Neural progenitor cell (in vitro differentiated cells): ENCODE data around the gene KLF18. TPM values are rescaled to one million over a fixed set of nuclear protein-coding genes. Genes with fewer than 3 reads are reported as not detected.

Source experiments
- DNase-seq: peaks from one replicate; pipeline ENCODE4 v3.0.0-alpha.2; 2016; ENCODE audit warnings: low spot score
- H2AFZ ChIP-seq: fragments of 200-600 bp; sonication (generic); replicated peaks from 2 replicates; pipeline ENCODE4 v1.6.1; 2016; ENCODE audit warnings: antibody characterized with exemption
- H3F3A ChIP-seq: fragments of 200-600 bp; sonication (generic); 2 replicates; pipeline ENCODE4 v1.6.1; 2016; ENCODE audit warnings: antibody characterized with exemption, low read depth
- H3K27ac ChIP-seq: fragments of 200-600 bp; sonication (generic); 2 replicates; pipeline ENCODE4 v1.5.1; 2016; ENCODE audit warnings: mild to moderate bottlenecking
- H3K27me3 ChIP-seq: fragments of 200-600 bp; sonication (generic); 2 replicates; pipeline ENCODE4 v1.6.1; 2016; ENCODE audit warnings: mild to moderate bottlenecking, moderate library complexity
- H3K36me3 ChIP-seq: fragments of 200-600 bp; sonication (generic); 2 replicates; pipeline ENCODE4 v1.5.1; 2016
- H3K4me1 ChIP-seq: fragments of 200-600 bp; sonication (generic); 2 replicates; pipeline ENCODE4 v1.6.1; 2016; ENCODE audit warnings: mixed run types
- H3K4me2 ChIP-seq: fragments of 200-600 bp; sonication (generic); 2 replicates; pipeline ENCODE4 v1.6.1; 2016
- H3K4me3 ChIP-seq: fragments of 200-600 bp; sonication (generic); 2 replicates; pipeline ENCODE4 v1.5.1; 2016
- H3K79me2 ChIP-seq: fragments of 200-600 bp; sonication (generic); 2 replicates; pipeline ENCODE4 v1.6.1; 2016; ENCODE audit warnings: low read depth
- H3K9ac ChIP-seq: fragments of 200-600 bp; sonication (generic); 2 replicates; pipeline ENCODE4 v1.6.1; 2016
- H3K9me3 ChIP-seq: fragments of 200-600 bp; sonication (generic); 2 replicates; pipeline ENCODE4 v1.5.1; 2016; ENCODE audit warnings: low read depth
- H4K20me1 ChIP-seq: fragments of 200-600 bp; sonication (generic); 2 replicates; pipeline ENCODE4 v1.6.1; 2016; ENCODE audit warnings: low read depth
- H3K27ac Mint-ChIP-seq: 3 replicates; pipeline ENCODE4 v1.8.0; 2021; ENCODE audit warnings: mixed read lengths
- H3K27me3 Mint-ChIP-seq: 2 replicates; pipeline ENCODE4 v1.8.0; 2022; ENCODE audit warnings: low read depth, mild to moderate bottlenecking, inconsistent platforms, moderate library complexity, mixed read lengths; ENCODE audit not compliant: insufficient read depth
- H3K36me3 Mint-ChIP-seq: 3 replicates; pipeline ENCODE4 v1.8.0; 2021; ENCODE audit warnings: mixed read lengths
- H3K4me1 Mint-ChIP-seq: 3 replicates; pipeline ENCODE4 v1.8.0; 2021; ENCODE audit warnings: mixed read lengths
- H3K4me3 Mint-ChIP-seq: 3 replicates; pipeline ENCODE4 v1.8.0; 2021; ENCODE audit warnings: mild to moderate bottlenecking, moderate library complexity, mixed read lengths
- H3K9me3 Mint-ChIP-seq: 3 replicates; pipeline ENCODE4 v1.8.0; 2020; ENCODE audit warnings: mixed read lengths
- CTCF ChIP-seq: fragments of 200-600 bp; sonication (generic); IDR thresholded peaks from 2 replicates; pipeline ENCODE4 v1.5.1; 2017; ENCODE audit warnings: antibody characterized with exemption, mild to moderate bottlenecking
- EZH2 ChIP-seq: fragments of 200-600 bp; sonication (generic); IDR thresholded peaks from 2 replicates; pipeline ENCODE4 v1.6.1; 2017; ENCODE audit warnings: antibody characterized with exemption, mild to moderate bottlenecking, moderate library complexity
- EZH2phosphoT487 ChIP-seq: fragments of 200-600 bp; sonication (generic); IDR thresholded peaks from 2 replicates; pipeline ENCODE4 v1.6.1; 2017; ENCODE audit warnings: antibody characterized with exemption
- total RNA-seq: library from RNA; depleted of rRNA; stranded (reverse); fragments of >200 nt; gene quantifications from 2 replicates; pipeline ENCODE4 v1.2.3, GENCODE V29; 2015; ENCODE audit warnings: low replicate concordance

The KLF18 gene
- total RNA-seq, 1 donor from 2014 or later: not detected

GRCh38 chr1:44168520-44169098, 27.2 kb upstream of the KLF18 start:
- H3K9ac ChIP-seq: no peak overlapping the region
- H3K9me3 Mint-ChIP-seq: peaks cover 25% of the 10 kb centered on the region
- H3K36me3 Mint-ChIP-seq: no peaks in the 10 kb centered on the region
- H3K27ac Mint-ChIP-seq: no peak overlapping the region
- no peaks in the 10 kb centered on the region for H3F3A ChIP-seq
- peaks cover 3% of the 10 kb centered on the region for H3K4me1 Mint-ChIP-seq
- no peaks in the 10 kb centered on the region for H3K79me2 ChIP-seq
- H3K27ac ChIP-seq: no peak overlapping the region
- no peak overlapping the region for H3K4me3 Mint-ChIP-seq
- H3K9me3 ChIP-seq: no peaks in the 10 kb centered on the region
- TF ChIP-seq CTCF: peak; percentile 8
- TF ChIP-seq EZH2: no peak
- no peak overlapping the region for H3K4me2 ChIP-seq
- no peaks in the 10 kb centered on the region for H3K36me3 ChIP-seq
- H3K27me3 Mint-ChIP-seq: peaks cover 2% of the 10 kb centered on the region
- H4K20me1 ChIP-seq: no peaks in the 10 kb centered on the region
- no peaks in the 10 kb centered on the region for H3K27me3 ChIP-seq
- DNase-seq: no peak
- H3K4me1 ChIP-seq: no peaks in the 10 kb centered on the region
- H2AFZ ChIP-seq: no peak overlapping the region
- H3K4me3 ChIP-seq: no peak overlapping the region

DNA sequence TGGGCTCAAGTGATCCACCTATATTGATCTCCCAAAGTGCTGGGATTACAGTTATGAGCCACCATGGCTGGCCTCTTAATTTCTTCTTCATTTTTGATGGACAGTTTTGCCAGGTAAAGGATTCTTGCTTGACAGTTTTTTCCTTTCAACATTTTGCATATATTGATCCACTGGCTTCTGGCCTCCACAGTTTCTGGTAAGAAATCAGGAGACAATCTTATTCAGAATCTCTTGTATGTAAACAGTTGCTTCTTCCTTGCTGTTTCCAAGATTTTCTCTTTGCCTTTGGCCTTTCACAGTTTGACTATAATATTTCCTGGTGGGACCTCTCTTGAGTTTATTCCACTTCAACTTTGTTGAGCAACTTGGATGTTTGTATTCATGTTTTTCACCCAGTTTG, 20.1 kb upstream of the KLF18 start:
- Mint-ChIP-seq H3K4me1 (no peaks in the 10 kb centered on the region), H3K4me3 (no peak overlapping the region), H3K27me3 (peaks cover 2% of the 10 kb centered on the region), H3K9me3 (peaks cover 15% of the 10 kb centered on the region), H3K27ac (no peak overlapping the region), H3K36me3 (no peaks in the 10 kb centered on the region)
- Histone ChIP-seq H3K4me2 (no peak overlapping the region), H3K27me3 (no peaks in the 10 kb centered on the region), H3K36me3 (no peaks in the 10 kb centered on the region), H3K27ac (no peak overlapping the region), H3K9me3 (no peaks in the 10 kb centered on the region), H4K20me1 (no peaks in the 10 kb centered on the region), H3K4me3 (no peak overlapping the region), H3K9ac (no peak overlapping the region), H3F3A (no peaks in the 10 kb centered on the region), H3K79me2 (no peaks in the 10 kb centered on the region), H2AFZ (no peak overlapping the region), H3K4me1 (no peaks in the 10 kb centered on the region)
- TF ChIP-seq CTCF: no peak
- no peak for TF ChIP-seq EZH2
- no peak for TF ChIP-seq EZH2phosphoT487
- no peak for DNase-seq

GRCh38 chr1:44158871-44159270, 17.4 kb upstream of the KLF18 start:
- Mint-ChIP-seq H3K27ac (no peak overlapping the region), H3K27me3 (peaks cover 2% of the 10 kb centered on the region), H3K4me3 (no peak overlapping the region), H3K4me1 (no peaks in the 10 kb centered on the region), H3K36me3 (no peaks in the 10 kb centered on the region), H3K9me3 (peaks cover 15% of the 10 kb centered on the region)
- no peak overlapping the region for H3K27ac ChIP-seq
- no peak overlapping the region for H2AFZ ChIP-seq
- no peak overlapping the region for H3K9ac ChIP-seq
- H4K20me1 ChIP-seq: no peaks in the 10 kb centered on the region
- H3K4me3 ChIP-seq: no peak overlapping the region
- no peaks in the 10 kb centered on the region for H3K79me2 ChIP-seq
- no peaks in the 10 kb centered on the region for H3K36me3 ChIP-seq
- TF ChIP-seq EZH2 (no peak), EZH2phosphoT487 (no peak), CTCF (no peak)
- H3K4me2 ChIP-seq: no peak overlapping the region
- peaks cover 3% of the 10 kb centered on the region for H3K4me1 ChIP-seq
- DNase-seq: no peak
- H3K9me3 ChIP-seq: no peaks in the 10 kb centered on the region
- H3K27me3 ChIP-seq: no peaks in the 10 kb centered on the region
- no peaks in the 10 kb centered on the region for H3F3A ChIP-seq
